Measurements from ENCODE around the gene ABR. TPM values are rescaled to one million over a fixed set of nuclear protein-coding genes. Genes with fewer than 3 reads are reported as not detected.

ABR gene
- total and polyA plus RNA-seq, 2 of the 13 experiments (the other 11 are each of a cell fraction or from before 2014, with no cell fraction given) = 12.4 to 40.4 TPM

GRCh38 chr17:1116602-1117001 lies 63.2 kb downstream of the ABR start:
- POLR2A ChIA-PET = no interaction called here
- no peak for TF ChIP-seq ZNF605 (CRISPR knock-in tag; IDR thresholded peaks at IDR 0.05)
- no peak for TF ChIP-seq ZHX2 (IDR thresholded peaks at IDR 0.05; ENCODE audit: low read depth)
- no peak for TF ChIP-seq ZHX2 (CRISPR knock-in tag; IDR thresholded peaks at IDR 0.05; ENCODE audit: borderline replicate concordance)
- TF ChIP-seq CENPBD1 (CRISPR knock-in tag; IDR thresholded peaks at IDR 0.05; ENCODE audit: borderline replicate concordance, low read depth) = no peak
- no peak for TF ChIP-seq PBX2 (CRISPR knock-in tag; IDR thresholded peaks at IDR 0.05)
- TF ChIP-seq ZNF644 (CRISPR knock-in tag; IDR thresholded peaks at IDR 0.05; ENCODE audit: low read depth) = no peak
- TF ChIP-seq ZNF12 (CRISPR knock-in tag; IDR thresholded peaks at IDR 0.05) = no peak
- no peak for TF ChIP-seq ZNF577 (CRISPR knock-in tag; IDR thresholded peaks at IDR 0.05; ENCODE audit: borderline replicate concordance, low read depth)
- TF ChIP-seq TGIF2 (CRISPR knock-in tag; IDR thresholded peaks at IDR 0.05) = no peak
- TF ChIP-seq FOXM1 (CRISPR knock-in tag; IDR thresholded peaks at IDR 0.05) = no peak
- no peak for TF ChIP-seq BCLAF1 (IDR thresholded peaks at IDR 0.05)
- no peak for TF ChIP-seq ZC3H4 (CRISPR knock-in tag; IDR thresholded peaks at IDR 0.05; ENCODE audit: borderline replicate concordance)
- TF ChIP-seq ZNF264 (CRISPR knock-in tag; IDR thresholded peaks at IDR 0.05) = no peak
- TF ChIP-seq MLX (CRISPR knock-in tag; IDR thresholded peaks at IDR 0.05) = no peak
- TF ChIP-seq CHD2 (IDR thresholded peaks at IDR 0.05; ENCODE audit: low read depth, low read length) = no peak
- TF ChIP-seq NFATC3 (CRISPR knock-in tag; IDR thresholded peaks at IDR 0.05) = no peak

More at GRCh38 chr17:1116602-1117001, 63.2 kb downstream of the ABR start:
- H4K20me1 ChIP-seq (ENCODE audit: insufficient read depth, low read length) = no peaks in the 10 kb centered on the region
- H3K4me2 ChIP-seq (ENCODE audit: low read depth, low read length) = no peak overlapping the region
- H3K4me3 ChIP-seq (replicated peaks in 1 of 3; ENCODE audit: insufficient read depth in 1 of 3, low read depth in 2 of 3, low read length in 3 of 3) = no peak overlapping the region
- no peaks in the 10 kb centered on the region for H3K36me3 ChIP-seq (replicated peaks in 1 of 2; ENCODE audit: control insufficient read depth in 1 of 2, insufficient read depth in 2 of 2, low read length in 2 of 2)
- peaks cover 5 to 19% of the 10 kb centered on the region in 2 experiments; a peak in 4 of 5 replicates for H3K27me3 ChIP-seq (ENCODE audit: control insufficient read depth in 1 of 2, insufficient read depth in 2 of 2, low read length in 2 of 2)
- in situ Hi-C loops (cut with HindIII; ENCODE audit: extremely low pct_ligation_motif_present, low pct_unique_long_range_greater_than_20kb) (no loop called here), intact Hi-C loops (cut with micrococcal nuclease; ENCODE audit: unreplicated experiment) (no loop called here)
- peaks cover 39% of the 10 kb centered on the region for H3K4me1 ChIP-seq (ENCODE audit: insufficient read depth, low read length)
- 61% methylated on average over 4 of the region's 12 CpGs for WGBS (ENCODE audit: low lambda C conversion rate)
- no peak overlapping the region for H3K27ac ChIP-seq (ENCODE audit: extremely low read length, insufficient read depth, low read length)
- no TSS peak for BruUV-seq (replicated peaks)
- no peaks in the 10 kb centered on the region for H3K79me2 ChIP-seq (ENCODE audit: insufficient read depth, low read length)
- no peak overlapping the region for H3K9ac ChIP-seq (ENCODE audit: insufficient read depth, low read depth, low read length)
- H2AFZ ChIP-seq (ENCODE audit: low read length) = no peak overlapping the region
- ATAC-seq (no peak), DNase-seq (ENCODE audit: low spot score) (no peak), FAIRE-seq (no peak)
- no peaks in the 10 kb centered on the region for H3K9me3 ChIP-seq (ENCODE audit: low read length)
- CTCF ChIA-PET (ENCODE audit: low intra/inter-chr PET ratio, low total read pairs) = no interaction called here
